Left lung (tissue), 10 donors: ENCODE data around the gene BEST2. TPM values are rescaled to one million over a fixed set of nuclear protein-coding genes. Genes with fewer than 3 reads are reported as not detected.

Experiments
- ATAC-seq: fragments of 200-7000 bp; cut with Tn5 transposase; one replicate; pipeline ENCODE4 v1.9.1; 2020; ENCODE audit warnings: moderate library complexity
- DNase-seq, 4 donors: peaks; one replicate each; pipeline ENCODE4 v3.0.0-alpha.2; 2013 to 2020
- H3K27ac ChIP-seq, 2 donors: fragments of 200-600 bp; sonication (generic) in 1 of 2; one replicate each; pipeline versions ENCODE4 v1.5.0 to v1.8.0; 2020 to 2021
- H3K27me3 ChIP-seq, 2 donors: fragments of 200-600 bp; sonication (generic) in 1 of 2; one replicate each; pipeline versions ENCODE4 v1.5.0 to v1.8.0; 2020 to 2021
- H3K36me3 ChIP-seq, 2 donors: fragments of 200-600 bp; sonication (generic) in 1 of 2; one replicate each; pipeline versions ENCODE4 v1.5.0 to v1.8.0; 2020 to 2021
- H3K4me1 ChIP-seq, 2 donors: fragments of 200-600 bp; one replicate each; pipeline ENCODE4 v1.8.0; 2021
- H3K4me3 ChIP-seq, 2 donors: fragments of 200-600 bp; sonication (generic) in 1 of 2; one replicate each; pipeline versions ENCODE4 v1.5.0 to v1.8.0; 2020 to 2021; ENCODE audit warnings: mild to moderate bottlenecking in 1 of 2
- H3K9me3 ChIP-seq, 2 donors: fragments of 200-600 bp; sonication (generic) in 1 of 2; one replicate each; pipeline versions ENCODE4 v1.5.0 to v1.8.0; 2020 to 2021
- intact Hi-C, 2 donors: fragments of 100-400 bp; cut with DNase I; formaldehyde crosslinking; loops; one replicate each; pipeline versions ENCODE4 v1.11.2 to v1.14.2; 2022
- polyA plus RNA-seq, 6 donors: library from polyadenylated mRNA; unstranded; fragments of 120-200 nt; gene quantifications; one replicate each; pipeline ENCODE4 v1.2.1, GENCODE V29; 2013; ENCODE audit not compliant: insufficient read length in 6 of 6
- total RNA-seq, 2 donors: library from RNA; stranded (reverse); fragmentation: NEBNext Ultra II Directional; extraction: Animal tissue kit (Norgen Biotek cat#: 25700); gene quantifications; one replicate each; pipeline ENCODE4 v1.2.1, GENCODE V29; 2021
- TF ChIP-seq, protein P1 (sequence below), 2 donors: fragments of 200-600 bp; sonication (generic) in 1 of 2; IDR thresholded peaks; one replicate each; pipeline versions ENCODE4 v1.5.0 to v1.8.0; 2021; ENCODE audit warnings: antibody characterized with exemption in 2 of 2
- donor health status: DM: no; HTN: yes; CAD: no.
- donor health status: DM: no; HTN: no; CAD: no.

The BEST2 gene
- total and polyA plus RNA-seq, 8 donors, result 0.08 to 0.17 (median 0.12) TPM; not detected in 4

DNA sequence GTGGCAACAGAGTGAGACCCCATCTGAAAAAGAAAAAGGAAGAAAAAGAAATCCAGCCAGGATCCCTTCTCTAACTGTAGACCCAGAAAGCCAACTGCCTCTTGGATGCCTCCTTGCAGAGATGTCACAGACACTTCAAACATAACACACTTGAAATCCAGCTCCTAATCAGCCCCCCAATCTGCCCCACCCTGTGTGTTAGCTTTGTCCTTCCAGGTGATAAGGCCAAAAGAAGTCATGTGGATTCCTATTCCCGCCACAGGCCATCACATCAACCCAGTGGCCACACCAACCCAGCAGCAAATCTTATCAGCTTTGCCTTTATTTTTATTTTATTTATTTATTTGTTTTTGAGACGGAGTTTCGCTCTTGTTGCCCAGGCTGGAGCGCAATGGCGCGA, 8.1 kb downstream of the BEST2 start:
- TF ChIP-seq, protein P1, sequence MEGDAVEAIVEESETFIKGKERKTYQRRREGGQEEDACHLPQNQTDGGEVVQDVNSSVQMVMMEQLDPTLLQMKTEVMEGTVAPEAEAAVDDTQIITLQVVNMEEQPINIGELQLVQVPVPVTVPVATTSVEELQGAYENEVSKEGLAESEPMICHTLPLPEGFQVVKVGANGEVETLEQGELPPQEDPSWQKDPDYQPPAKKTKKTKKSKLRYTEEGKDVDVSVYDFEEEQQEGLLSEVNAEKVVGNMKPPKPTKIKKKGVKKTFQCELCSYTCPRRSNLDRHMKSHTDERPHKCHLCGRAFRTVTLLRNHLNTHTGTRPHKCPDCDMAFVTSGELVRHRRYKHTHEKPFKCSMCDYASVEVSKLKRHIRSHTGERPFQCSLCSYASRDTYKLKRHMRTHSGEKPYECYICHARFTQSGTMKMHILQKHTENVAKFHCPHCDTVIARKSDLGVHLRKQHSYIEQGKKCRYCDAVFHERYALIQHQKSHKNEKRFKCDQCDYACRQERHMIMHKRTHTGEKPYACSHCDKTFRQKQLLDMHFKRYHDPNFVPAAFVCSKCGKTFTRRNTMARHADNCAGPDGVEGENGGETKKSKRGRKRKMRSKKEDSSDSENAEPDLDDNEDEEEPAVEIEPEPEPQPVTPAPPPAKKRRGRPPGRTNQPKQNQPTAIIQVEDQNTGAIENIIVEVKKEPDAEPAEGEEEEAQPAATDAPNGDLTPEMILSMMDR (IDR thresholded peaks at IDR 0.05), result no peak
- no peak for ATAC-seq
- H3K4me3 ChIP-seq, result no peak overlapping the region
- no peaks in the 10 kb centered on the region for H3K9me3 ChIP-seq
- peaks cover 0 to 17% of the 10 kb centered on the region in 2 donors for H3K4me1 ChIP-seq
- intact Hi-C loops, result loop anchor here in 1 of 2 donors (5.0 kb wide), 2 partner anchors 38 to 93 kb away; no protein-coding TSS in a partner anchor
- H3K27ac ChIP-seq, result no peak overlapping the region
- peaks cover 0 to 20% of the 10 kb centered on the region in 2 donors for H3K27me3 ChIP-seq
- DNase-seq, result no peak
- H3K36me3 ChIP-seq, result peaks cover 0 to 28% of the 10 kb centered on the region in 2 donors

DNA sequence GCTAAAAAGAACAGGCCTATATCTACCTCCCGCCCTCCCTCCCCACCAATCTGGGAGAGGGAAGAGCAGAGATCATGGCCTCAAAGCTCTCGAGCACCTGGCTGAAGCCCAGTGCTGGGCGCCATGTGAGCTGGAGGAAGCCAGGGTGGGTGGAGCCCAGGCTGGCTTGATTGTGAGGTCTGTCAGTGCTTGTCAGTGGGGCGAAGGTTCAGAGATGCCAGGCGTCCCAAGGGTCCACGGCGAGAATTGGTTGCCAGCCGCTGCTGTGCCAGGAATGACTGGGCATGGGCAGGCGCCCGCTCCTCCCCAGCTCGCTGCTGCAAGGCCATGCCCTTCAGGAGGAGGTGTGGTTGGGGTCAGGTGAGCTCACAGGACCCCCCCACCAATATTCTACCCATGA, 11.5 kb downstream of the BEST2 start:
- DNase-seq (no peak), ATAC-seq (no peak)
- H3K4me3 ChIP-seq, result no peak overlapping the region
- TF ChIP-seq, protein P1 (IDR thresholded peaks at IDR 0.05), result no peak
- H3K9me3 ChIP-seq, result no peaks in the 10 kb centered on the region
- peaks cover 0 to under 1% of the 10 kb centered on the region in 2 donors for H3K27me3 ChIP-seq
- H3K36me3 ChIP-seq, result peaks cover 0 to 44% of the 10 kb centered on the region in 2 donors
- no peak overlapping the region for H3K27ac ChIP-seq
- intact Hi-C loops, result loop anchor here in 1 of 2 donors (5.0 kb wide), 1 partner anchor 34 kb away; no protein-coding TSS in a partner anchor
- H3K4me1 ChIP-seq, result peaks cover 0 to 16% of the 10 kb centered on the region in 2 donors

DNA sequence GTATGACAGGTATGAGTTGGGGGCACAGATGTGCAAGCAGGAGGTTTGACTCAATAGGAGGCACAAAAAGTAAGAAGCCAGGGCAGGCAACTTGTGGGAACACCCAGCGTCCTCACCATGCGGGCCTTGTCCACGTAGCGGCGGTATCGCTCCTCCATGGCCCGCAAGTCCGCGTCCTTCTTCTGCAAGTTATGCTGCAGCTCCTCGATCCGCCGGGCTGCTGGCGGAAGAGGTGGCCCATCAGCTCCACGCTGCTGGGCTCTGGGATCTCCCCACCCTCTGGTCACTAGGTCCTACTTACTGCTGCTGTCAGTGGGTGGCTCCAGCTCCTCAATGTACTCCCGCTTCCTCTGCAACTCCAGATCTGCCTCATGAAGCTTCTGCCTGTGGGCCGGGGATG, 13.1 kb downstream of the BEST2 start:
- H3K36me3 ChIP-seq, result peaks cover 0 to 50% of the 10 kb centered on the region in 2 donors
- intact Hi-C loops, result loop anchor here (5.0 kb wide), 2 partner anchors 33 to 38 kb away; partner anchors contain the start of genes PRDX2 (in 1 of the 2) and THSD8 (in 1 of the 2)
- ATAC-seq, result no peak

DNA sequence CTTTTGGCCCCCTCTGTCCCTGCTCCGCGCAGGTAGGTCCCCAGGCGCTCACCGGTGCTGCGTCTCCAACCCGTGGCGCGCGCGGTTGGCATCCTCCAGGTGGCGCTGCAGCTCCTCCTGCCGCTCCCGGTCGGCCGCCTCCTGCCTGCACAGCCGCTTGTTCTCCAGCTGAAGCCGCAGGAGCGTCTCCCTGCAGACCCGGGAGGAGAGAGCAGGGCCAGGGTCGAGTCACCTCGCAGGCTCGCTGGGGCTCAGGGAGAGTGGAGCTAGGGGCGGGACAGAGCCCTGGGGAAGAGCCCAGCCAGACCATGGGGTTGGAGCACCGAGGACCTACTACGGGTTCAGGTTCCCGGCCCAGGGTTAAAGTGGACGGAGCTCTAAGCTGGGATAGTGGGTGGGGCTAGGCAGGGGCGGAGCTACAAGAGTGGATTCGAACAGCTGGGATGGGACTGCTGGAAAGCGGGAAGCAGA, 14.5 kb downstream of the BEST2 start:
- TF ChIP-seq, protein P1 (IDR thresholded peaks at IDR 0.05), result peak; percentile 59 to 96
- Histone ChIP-seq H3K9me3 (no peaks in the 10 kb centered on the region), H3K4me1 (peaks cover 0 to 22% of the 10 kb centered on the region in 2 donors), H3K36me3 (peaks cover 0 to 57% of the 10 kb centered on the region in 2 donors), H3K27me3 (no peaks in the 10 kb centered on the region), H3K4me3 (peak overlapping the region in 1 of 2 donors; percentile 41), H3K27ac (peak overlapping the region in 1 of 2 donors; percentile 55)
- intact Hi-C loops, result loop anchor here in 1 of 2 donors (5.0 kb wide), 1 partner anchor 36 kb away; the partner anchor contains the start of genes PRDX2 and THSD8
- peak; percentile 85 for ATAC-seq
- peak in 3 of 4 donors; percentile 78 to 99 (median 83) for DNase-seq

More for the DNA sequence above, 13.1 kb downstream of the BEST2 start:
- TF ChIP-seq, protein P1 (IDR thresholded peaks at IDR 0.05), result no peak
- Histone ChIP-seq H3K4me1 (peaks cover 0 to 22% of the 10 kb centered on the region in 2 donors), H3K9me3 (no peaks in the 10 kb centered on the region), H3K4me3 (no peak overlapping the region), H3K27me3 (no peaks in the 10 kb centered on the region), H3K27ac (no peak overlapping the region)
- DNase-seq, result no peak

DNA sequence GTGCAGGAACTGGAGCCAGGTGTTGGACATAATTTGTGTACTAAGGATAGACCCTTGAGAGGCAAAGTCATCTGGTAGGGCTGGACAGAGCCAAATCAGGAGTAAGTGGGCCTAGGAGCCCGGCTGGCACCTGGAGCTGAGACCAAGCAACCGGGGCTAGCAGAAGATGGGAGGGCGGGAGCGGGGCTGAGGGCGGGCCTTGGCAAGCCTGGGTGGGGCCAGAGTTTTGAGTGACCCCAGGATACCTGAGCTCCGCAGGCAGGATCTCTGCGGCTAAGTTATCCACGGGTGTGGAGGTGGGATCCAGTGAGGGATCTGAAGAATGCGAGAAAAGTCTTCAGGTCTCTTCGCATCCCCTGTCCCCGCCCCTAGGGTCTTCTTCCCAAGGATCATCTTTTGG, 15.6 kb downstream of the BEST2 start:
- no peak for DNase-seq
- intact Hi-C loops, result loop anchor here in 1 of 2 donors (5.0 kb wide), 1 partner anchor 35 kb away; the partner anchor contains the start of genes PRDX2 and THSD8
- TF ChIP-seq, protein P1 (IDR thresholded peaks at IDR 0.05), result no peak
- H3K4me3 ChIP-seq, result no peak overlapping the region
- peaks cover 0 to 24% of the 10 kb centered on the region in 2 donors for H3K4me1 ChIP-seq
- H3K36me3 ChIP-seq, result peaks cover 0 to 54% of the 10 kb centered on the region in 2 donors
- no peaks in the 10 kb centered on the region for H3K9me3 ChIP-seq
- no peak for ATAC-seq
- H3K27me3 ChIP-seq, result no peaks in the 10 kb centered on the region
- no peak overlapping the region for H3K27ac ChIP-seq
